GM20431 (cell line): ENCODE data around the gene CETN3.
"Not testable (repeated sequence)": the region's sequence is repeated elsewhere in the genome, so short reads cannot be mapped to it uniquely, and the experiment has no call there.

Source experiments
- in situ Hi-C: fragments of 300-500 bp; cut with MseI, MboI; formaldehyde crosslinking; loops from one replicate; pipeline ENCODE4 v1.15.0; 2020; ENCODE audit warnings: low sequenced_read_pairs; ENCODE audit not compliant: unreplicated experiment

CETN3 gene

GRCh38 chr5:90343731-90344130 lies 65.8 kb downstream of the CETN3 start:
- in situ Hi-C loops = not testable (repeated sequence)

- in situ Hi-C loops = no loop called here
These were observed 67.0 kb downstream of the CETN3 start for GRCh38 chr5:90342576-90342975.
